GM12864 (cell line): ENCODE measurements around the gene CSNK2A3.

Source experiments
- DNase-seq: peaks from one replicate; pipeline ENCODE4 v3.0.0-alpha.2; 2011; ENCODE audit warnings: low read depth
- H3K4me3 ChIP-seq: 2 replicates; pipeline ENCODE4 v1.5.1; 2011; ENCODE audit warnings: mild to moderate bottlenecking, low read depth, low read length, control low read depth
- TF ChIP-seq, protein P1 (sequence below): IDR thresholded peaks from 2 replicates; pipeline ENCODE4 v1.5.1; 2011; ENCODE audit warnings: low read depth, mild to moderate bottlenecking, moderate library complexity, low read length, control low read depth, inconsistent platforms; ENCODE audit errors: missing control alignments

The CSNK2A3 gene

GRCh38 chr11:11395126-11395525 is 42.1 kb upstream of the CSNK2A3 start:
- TF ChIP-seq, protein P1, sequence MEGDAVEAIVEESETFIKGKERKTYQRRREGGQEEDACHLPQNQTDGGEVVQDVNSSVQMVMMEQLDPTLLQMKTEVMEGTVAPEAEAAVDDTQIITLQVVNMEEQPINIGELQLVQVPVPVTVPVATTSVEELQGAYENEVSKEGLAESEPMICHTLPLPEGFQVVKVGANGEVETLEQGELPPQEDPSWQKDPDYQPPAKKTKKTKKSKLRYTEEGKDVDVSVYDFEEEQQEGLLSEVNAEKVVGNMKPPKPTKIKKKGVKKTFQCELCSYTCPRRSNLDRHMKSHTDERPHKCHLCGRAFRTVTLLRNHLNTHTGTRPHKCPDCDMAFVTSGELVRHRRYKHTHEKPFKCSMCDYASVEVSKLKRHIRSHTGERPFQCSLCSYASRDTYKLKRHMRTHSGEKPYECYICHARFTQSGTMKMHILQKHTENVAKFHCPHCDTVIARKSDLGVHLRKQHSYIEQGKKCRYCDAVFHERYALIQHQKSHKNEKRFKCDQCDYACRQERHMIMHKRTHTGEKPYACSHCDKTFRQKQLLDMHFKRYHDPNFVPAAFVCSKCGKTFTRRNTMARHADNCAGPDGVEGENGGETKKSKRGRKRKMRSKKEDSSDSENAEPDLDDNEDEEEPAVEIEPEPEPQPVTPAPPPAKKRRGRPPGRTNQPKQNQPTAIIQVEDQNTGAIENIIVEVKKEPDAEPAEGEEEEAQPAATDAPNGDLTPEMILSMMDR: no peak
- DNase-seq: no peak
- no peak overlapping the region for H3K4me3 ChIP-seq

GRCh38 chr11:11394241-11394640 is 41.2 kb upstream of the CSNK2A3 start:
- no peak overlapping the region for H3K4me3 ChIP-seq
- TF ChIP-seq, protein P1: no peak
- DNase-seq: no peak

GRCh38 chr11:11391796-11392463 is 38.9 kb upstream of the CSNK2A3 start:
- no peak for DNase-seq
- H3K4me3 ChIP-seq: no peak overlapping the region
- TF ChIP-seq, protein P1: no peak

DNA sequence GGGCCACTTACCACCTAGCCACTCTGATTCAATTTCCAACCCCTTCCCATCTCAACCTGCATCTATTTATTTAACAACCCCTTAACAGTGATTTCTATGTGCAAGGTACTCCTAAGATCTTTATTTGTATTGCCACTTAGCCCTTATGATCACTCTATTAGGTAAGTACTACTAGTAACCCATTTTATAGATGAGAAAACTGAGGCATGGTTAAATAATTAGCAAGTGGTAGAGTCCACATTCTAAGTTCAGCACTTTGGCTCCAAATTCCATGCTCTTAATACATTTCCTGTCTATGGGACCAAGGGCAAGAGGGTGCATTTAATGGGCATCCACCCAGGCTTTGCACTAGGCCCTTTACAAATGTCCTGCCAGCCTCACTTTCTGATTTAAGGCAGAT is 38.1 kb upstream of the CSNK2A3 start:
- no peak overlapping the region for H3K4me3 ChIP-seq
- TF ChIP-seq, protein P1: no peak
- no peak for DNase-seq

- no peak overlapping the region for H3K4me3 ChIP-seq
- TF ChIP-seq, protein P1: no peak
- no peak for DNase-seq
These were observed 37.2 kb upstream of the CSNK2A3 start for GRCh38 chr11:11390068-11390771.

DNA sequence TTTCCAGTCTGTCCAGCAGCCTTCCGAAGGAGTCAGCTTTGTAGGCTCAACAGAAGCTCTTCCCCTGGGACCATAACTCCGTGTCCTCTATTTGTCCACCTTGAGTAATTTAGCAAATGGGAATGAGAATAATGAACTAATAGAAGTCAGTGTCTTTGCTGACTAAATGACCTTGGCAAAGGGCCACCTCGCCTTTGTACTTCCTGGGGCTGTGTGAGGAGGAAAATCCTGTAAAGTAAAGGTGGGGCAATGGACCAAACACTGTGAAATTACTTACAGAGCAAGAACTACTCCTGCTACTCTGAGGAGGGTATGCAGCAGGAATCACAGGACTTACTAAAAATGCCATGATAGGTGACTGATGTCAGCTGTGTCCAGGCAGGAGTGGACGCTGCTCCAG is 36.2 kb upstream of the CSNK2A3 start:
- TF ChIP-seq, protein P1: no peak
- H3K4me3 ChIP-seq: no peak overlapping the region
- no peak for DNase-seq
